Measurements from ENCODE around the gene FCN3.

- TF ChIP-seq IRF3 (IDR thresholded peaks at IDR 0.05) (no peak), CTCF (IDR thresholded peaks at IDR 0.05 in 2 of 3, conservative IDR thresholded peaks at IDR 0.05 in 1 of 3; ENCODE audit: control insufficient read depth in 2 of 3, extremely low read depth in 1 of 3, insufficient read depth in 1 of 3, low read depth in 3 of 3, low read length in 3 of 3) (no peak), NFYB (IDR thresholded peaks at IDR 0.05; ENCODE audit: insufficient read depth, low read depth, low read length) (no peak), POLR2AphosphoS5 (IDR thresholded peaks at IDR 0.05; ENCODE audit: low read length) (no peak), EP300 (IDR thresholded peaks at IDR 0.05; ENCODE audit: borderline replicate concordance in 1 of 2, control insufficient read depth in 1 of 2, low read depth in 2 of 2, low read length in 2 of 2) (no peak)
Observed at GRCh38 chr1:27417713-27418112, 43.1 kb upstream of the FCN3 start.

All from GM12878 (cell line).